HCT116 (cell line): ENCODE results near the gene POP7. TPM values are rescaled to one million over a fixed set of nuclear protein-coding genes. Genes with fewer than 3 reads are reported as not detected.

Experiments
- ATAC-seq: fragments of 200-7000 bp; cut with Tn5 transposase; 2 replicates; pipeline ENCODE4 v1.9.1; 2020; ENCODE audit warnings: mild to moderate bottlenecking, moderate library complexity
- BruUV-seq: library from RNA; stranded (reverse); fragments of 400-500 nt; replicated peaks from 2 replicates; lab custom pipeline; 2021; lab: Mats Ljungman, UMichigan
- CTCF ChIA-PET: fragments of 300-600 bp; sonication (Branson Sonifier 250); formaldehyde crosslinking; loops from one replicate; lab custom pipeline; 2021; ENCODE audit warnings: antibody characterized with exemption; lab: Charles Lee
- POLR2A ChIA-PET: fragments of 300-600, 350-600 bp; sonication (Branson Sonifier 250); formaldehyde crosslinking; loops from one replicate; lab custom pipeline; 2021; ENCODE audit warnings: antibody characterized with exemption; lab: Charles Lee
- RAD21 ChIA-PET, 2 experiments: fragments of 300-600 bp; sonication (Branson Sonifier 250); formaldehyde crosslinking; loops; one replicate each; lab custom pipeline; 2023; ENCODE audit warnings: low total read pairs in 2 of 2; ENCODE audit not compliant: uncharacterized antibody in 2 of 2, unreplicated experiment in 2 of 2, low non-redundant PET in 1 of 2; lab: Charles Lee
- DNase-seq: peaks from one replicate; pipeline ENCODE4 v3.0.0-alpha.2; 2010; ENCODE audit warnings: low read depth, low spot score
- H2AFZ ChIP-seq: fragments of 200-600 bp; shearing (Covaris generic), sonication (generic); 2 replicates; pipeline ENCODE4 v1.6.1; 2017; ENCODE audit warnings: low read depth, mixed run types, mixed read lengths, antibody characterized with exemption, low read length; ENCODE audit not compliant: poor library complexity, severe bottlenecking
- H3K27ac ChIP-seq: 2 replicates; pipeline ENCODE4 v1.5.1; 2012; ENCODE audit warnings: low read depth, low read length
- H3K27me3 ChIP-seq: fragments of 200-600 bp; sonication (generic); 2 replicates; pipeline ENCODE4 v1.6.1; 2016; ENCODE audit warnings: mixed run types, low read length, mixed read lengths; ENCODE audit not compliant: insufficient read depth
- H3K36me3 ChIP-seq, 2 experiments: fragments of 200-500 bp in 1 of 2; fragments of 200-600 bp in 1 of 2; sonication (Bioruptor generic) in 1 of 2; sonication (generic) in 1 of 2; 2 replicates each; pipeline versions ENCODE4 v1.5.1 to v1.6.1; 2014 to 2016; ENCODE audit warnings: low read length in 2 of 2, inconsistent platforms in 1 of 2, mixed read lengths in 1 of 2, mixed run types in 1 of 2; ENCODE audit not compliant: insufficient read depth in 2 of 2, control insufficient read depth in 1 of 2
- H3K4me1 ChIP-seq, 2 experiments: fragments of 200-600 bp in 1 of 2; sonication (generic) in 1 of 2; 2 replicates each; pipeline versions ENCODE4 v1.5.1 to v1.6.1; 2012 to 2017; ENCODE audit warnings: low read length in 2 of 2, inconsistent platforms in 1 of 2, mild to moderate bottlenecking in 1 of 2, mixed read lengths in 1 of 2, mixed run types in 1 of 2, moderate library complexity in 1 of 2; ENCODE audit not compliant: insufficient read depth in 2 of 2, control insufficient read depth in 1 of 2
- H3K4me2 ChIP-seq: fragments of 200-600 bp; sonication (generic); 2 replicates; pipeline ENCODE4 v1.6.1; 2017; ENCODE audit warnings: mixed run types, low read length, mixed read lengths
- H3K4me3 ChIP-seq, 2 experiments: fragments of 200-600 bp in 1 of 2; sonication (generic) in 1 of 2; replicated peaks in 1 of 2; 2 replicates each; pipeline ENCODE4 v1.5.1; 2011 to 2016; ENCODE audit warnings: low read length in 2 of 2, control low read depth in 1 of 2, low read depth in 1 of 2, mild to moderate bottlenecking in 1 of 2, mixed read lengths in 1 of 2, mixed run types in 1 of 2
- H3K79me2 ChIP-seq: fragments of 200-600 bp; sonication (generic); 2 replicates; pipeline ENCODE4 v1.6.1; 2017; ENCODE audit warnings: mild to moderate bottlenecking, mixed run types, low read length, moderate library complexity, mixed read lengths; ENCODE audit not compliant: insufficient read depth
- H3K9ac ChIP-seq: fragments of 200-600 bp; sonication (generic); 2 replicates; pipeline ENCODE4 v1.6.1; 2016; ENCODE audit warnings: low read length, mixed read lengths
- H3K9me2 ChIP-seq: fragments of 200-600 bp; sonication (generic), shearing (Covaris generic); 2 replicates; pipeline ENCODE4 v1.6.1; 2017; ENCODE audit warnings: mixed run types, mild to moderate bottlenecking, moderate library complexity; ENCODE audit not compliant: insufficient read depth
- H3K9me3 ChIP-seq, 2 experiments: fragments of 200-500 bp in 1 of 2; fragments of 200-600 bp in 1 of 2; sonication (Bioruptor generic) in 1 of 2; sonication (generic) in 1 of 2; 2 replicates each; pipeline ENCODE4 v1.6.1; 2014 to 2017; ENCODE audit warnings: low read length in 2 of 2, mixed read lengths in 2 of 2, inconsistent platforms in 1 of 2, low read depth in 1 of 2, mild to moderate bottlenecking in 1 of 2, mixed run types in 1 of 2, moderate library complexity in 1 of 2; ENCODE audit not compliant: control insufficient read depth in 1 of 2, insufficient read depth in 1 of 2
- H4K20me1 ChIP-seq: fragments of 200-600 bp; sonication (generic), shearing (Covaris generic); 2 replicates; pipeline ENCODE4 v1.6.1; 2017; ENCODE audit warnings: mixed run types, mild to moderate bottlenecking, moderate library complexity; ENCODE audit not compliant: insufficient read depth
- CTCF ChIP-seq, 3 experiments: fragments of 200-600 bp in 1 of 3; sonication (generic) in 1 of 3; IDR thresholded peaks in 2 of 3; conservative IDR thresholded peaks in 1 of 3; 2 replicates each; pipeline ENCODE4 v1.5.1; 2012 to 2017; ENCODE audit warnings: low read depth in 2 of 3, low read length in 2 of 3, antibody characterized with exemption in 1 of 3, borderline replicate concordance in 1 of 3, control low read depth in 1 of 3, mild to moderate bottlenecking in 1 of 3, mixed read lengths in 1 of 3, mixed run types in 1 of 3, moderate library complexity in 1 of 3; ENCODE audit not compliant: insufficient read depth in 1 of 3
- EGR1 ChIP-seq: IDR thresholded peaks from 2 replicates; pipeline ENCODE4 v1.6.1; 2012; ENCODE audit warnings: low read depth
- ELF1 ChIP-seq: IDR thresholded peaks from 2 replicates; pipeline ENCODE4 v1.6.1; 2012; ENCODE audit warnings: low read depth, borderline replicate concordance
- EZH2 ChIP-seq: fragments of 200-600 bp; sonication (generic); IDR thresholded peaks from 2 replicates; pipeline ENCODE4 v1.6.1; 2017; ENCODE audit warnings: antibody characterized with exemption, mixed run types
- FOSL1 ChIP-seq: IDR thresholded peaks from 2 replicates; pipeline ENCODE4 v1.6.1; 2012; ENCODE audit warnings: low read depth
- POLR2A ChIP-seq: IDR thresholded peaks from 2 replicates; pipeline ENCODE4 v1.7.0; 2011; ENCODE audit warnings: borderline replicate concordance; ENCODE audit not compliant: insufficient read depth, insufficient read length; ENCODE audit errors: extremely low read depth
- RAD21 ChIP-seq: IDR thresholded peaks from 2 replicates; pipeline ENCODE4 v1.6.1; 2012; ENCODE audit warnings: low read depth, mild to moderate bottlenecking
- SP1 ChIP-seq: IDR thresholded peaks from 2 replicates; pipeline ENCODE4 v1.6.1; 2012; ENCODE audit warnings: low read depth
- TCF7L2 ChIP-seq: IDR thresholded peaks from 2 replicates; pipeline ENCODE4 v1.7.0; 2011; ENCODE audit warnings: borderline replicate concordance, inconsistent platforms; ENCODE audit not compliant: insufficient read depth, insufficient read length; ENCODE audit errors: extremely low read depth
- YY1 ChIP-seq: IDR thresholded peaks from 2 replicates; pipeline ENCODE4 v1.6.1; 2011; ENCODE audit warnings: low read length, low read depth, moderate library complexity, mild to moderate bottlenecking; ENCODE audit not compliant: insufficient replicate concordance; ENCODE audit errors: extremely low read depth
- ZNF274 ChIP-seq: fragments of 200-500 bp; sonication (Bioruptor generic); IDR thresholded peaks from 2 replicates; pipeline ENCODE4 v1.6.1; 2014; ENCODE audit warnings: mild to moderate bottlenecking, low read depth, low read length, inconsistent platforms
- intact Hi-C: fragments of 100-400 bp; cut with micrococcal nuclease; formaldehyde crosslinking; loops from 2 replicates; pipeline ENCODE4 v1.10.0; 2022
- total RNA-seq: library from RNA; stranded (reverse); gene quantifications from one replicate; pipeline ENCODE4 v1.2.1, GENCODE V29; 2021; ENCODE audit not compliant: unreplicated experiment
- TF ChIP-seq, protein P1 (sequence below): IDR thresholded peaks from 2 replicates; pipeline ENCODE4 v1.6.1; 2012

Gene POP7
- total RNA-seq, 1 experiment from 2014 or later = 67.5 TPM

- H3K36me3 ChIP-seq = peaks cover 25 to 42% of the 10 kb centered on the region in 2 experiments; a peak in 3 of 4 replicates
- H3K27me3 ChIP-seq = no peaks in the 10 kb centered on the region
- H4K20me1 ChIP-seq = no peaks in the 10 kb centered on the region
- no peak overlapping the region for H3K4me2 ChIP-seq
- TF ChIP-seq EZH2 (no peak), POLR2A (no peak), YY1 (no peak), ELF1 (no peak), SP1 (no peak), ZNF274 (no peak), FOSL1 (no peak), CTCF (IDR thresholded peaks at IDR 0.05 in 2 of 3, conservative IDR thresholded peaks at IDR 0.05 in 1 of 3; ENCODE audit: borderline replicate concordance in 1 of 3, insufficient read depth in 1 of 3, low read depth in 2 of 3, low read length in 2 of 3) (no peak), TCF7L2 (no peak), EGR1 (no peak), RAD21 (no peak)
- TF ChIP-seq, protein P1, sequence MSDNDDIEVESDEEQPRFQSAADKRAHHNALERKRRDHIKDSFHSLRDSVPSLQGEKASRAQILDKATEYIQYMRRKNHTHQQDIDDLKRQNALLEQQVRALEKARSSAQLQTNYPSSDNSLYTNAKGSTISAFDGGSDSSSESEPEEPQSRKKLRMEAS = no peak
- H3K9ac ChIP-seq = no peak overlapping the region
- RAD21 ChIA-PET = no interaction called here
- intact Hi-C loops = no loop called here
- H3K79me2 ChIP-seq = peaks cover 29% of the 10 kb centered on the region
- CTCF ChIA-PET = no interaction called here
- H3K9me3 ChIP-seq = no peaks in the 10 kb centered on the region
- H3K4me3 ChIP-seq = no peak overlapping the region
- no peak for DNase-seq
- no peak overlapping the region for H3K27ac ChIP-seq
- H3K9me2 ChIP-seq = no peaks in the 10 kb centered on the region
- BruUV-seq = no TSS peak
- POLR2A ChIA-PET = no interaction called here
- no peak overlapping the region for H2AFZ ChIP-seq
- 0 out of 4 replicates have a peak, but pooled peaks cover 0 to 1% of the 10 kb centered on the region in 2 experiments for H3K4me1 ChIP-seq
- no peak for ATAC-seq
These were observed 20.8 kb upstream of the POP7 start for GRCh38 chr7:100685049-100685605.
